HG03469 (cell line): ENCODE results near the gene MRPS2.

Source experiments
- ATAC-seq: cut with Tn5 transposase; IDR thresholded peaks from one replicate; pipeline ENCODE4 v1.9.1; 2021; ENCODE audit warnings: mild to moderate bottlenecking, moderate library complexity, moderate number of reproducible peaks; ENCODE audit not compliant: unreplicated experiment

Gene MRPS2

GRCh38 chr9:135480071-135480939, 20.2 kb upstream of the MRPS2 start:
- no peak for ATAC-seq

GRCh38 chr9:135480940-135481310, 19.6 kb upstream of the MRPS2 start:
- no peak for ATAC-seq

- no peak for ATAC-seq
These were observed 18.3 kb upstream of the MRPS2 start for GRCh38 chr9:135482015-135482754.

GRCh38 chr9:135484460-135485277, 15.8 kb upstream of the MRPS2 start:
- ATAC-seq: no peak

- no peak for ATAC-seq
These were observed 15.1 kb upstream of the MRPS2 start for GRCh38 chr9:135485385-135485784.

- no peak for ATAC-seq
These were observed 14.7 kb upstream of the MRPS2 start for GRCh38 chr9:135485832-135486231.

- ATAC-seq: no peak
These were observed 14.0 kb upstream of the MRPS2 start for GRCh38 chr9:135486267-135487065.

- no peak for ATAC-seq
These were observed 13.0 kb upstream of the MRPS2 start for GRCh38 chr9:135487281-135488012.

GRCh38 chr9:135488013-135488330, 12.5 kb upstream of the MRPS2 start:
- no peak for ATAC-seq

GRCh38 chr9:135488527-135488926, 12.0 kb upstream of the MRPS2 start:
- no peak for ATAC-seq

- no peak for ATAC-seq
These were observed 11.1 kb upstream of the MRPS2 start for GRCh38 chr9:135489188-135489906.

GRCh38 chr9:135490166-135490870, 10.2 kb upstream of the MRPS2 start:
- ATAC-seq: no peak

GRCh38 chr9:135490980-135491464, 9.5 kb upstream of the MRPS2 start:
- ATAC-seq: no peak

GRCh38 chr9:135491764-135492163, 8.7 kb upstream of the MRPS2 start:
- ATAC-seq: no peak

GRCh38 chr9:135492886-135493669, 7.4 kb upstream of the MRPS2 start:
- no peak for ATAC-seq

- ATAC-seq: no peak
These were observed 5.5 kb upstream of the MRPS2 start for GRCh38 chr9:135494791-135495559.
